ENCODE results near the gene CYB561D1. TPM values are rescaled to one million over a fixed set of nuclear protein-coding genes. Genes with fewer than 3 reads are reported as not detected.

The CYB561D1 gene
- total RNA-seq, 1 donor from 2014 or later, result 10.2 TPM

- H3K4me3 Mint-ChIP-seq (ENCODE audit: unreplicated experiment), result no peak overlapping the region
- no peak for DNase-seq (ENCODE audit: extremely low spot score, unreplicated experiment)
- H3K9me3 Mint-ChIP-seq (ENCODE audit: unreplicated experiment), result no peaks in the 10 kb centered on the region
- no peaks in the 10 kb centered on the region for H3K4me1 Mint-ChIP-seq (ENCODE audit: unreplicated experiment)
- H3K27me3 Mint-ChIP-seq (ENCODE audit: unreplicated experiment), result peaks cover 78% of the 10 kb centered on the region
- H3K36me3 Mint-ChIP-seq (ENCODE audit: unreplicated experiment), result no peaks in the 10 kb centered on the region
- no peak for TF ChIP-seq CTCF (IDR thresholded peaks at IDR 0.05)
- H3K27ac Mint-ChIP-seq (ENCODE audit: unreplicated experiment), result no peak overlapping the region
These were observed 19.2 kb upstream of the CYB561D1 start for GRCh38 chr1:109474697-109475096.

- Mint-ChIP-seq H3K4me3 (ENCODE audit: unreplicated experiment) (no peak overlapping the region), H3K27ac (ENCODE audit: unreplicated experiment) (no peak overlapping the region), H3K36me3 (ENCODE audit: unreplicated experiment) (no peaks in the 10 kb centered on the region), H3K9me3 (ENCODE audit: unreplicated experiment) (no peaks in the 10 kb centered on the region), H3K4me1 (ENCODE audit: unreplicated experiment) (no peaks in the 10 kb centered on the region), H3K27me3 (ENCODE audit: unreplicated experiment) (peaks cover 79% of the 10 kb centered on the region)
- TF ChIP-seq CTCF (IDR thresholded peaks at IDR 0.05), result no peak
- no peak for DNase-seq (ENCODE audit: extremely low spot score, unreplicated experiment)
These were observed 18.6 kb upstream of the CYB561D1 start for GRCh38 chr1:109475261-109475660.

- Mint-ChIP-seq H3K27ac (ENCODE audit: unreplicated experiment) (no peak overlapping the region), H3K27me3 (ENCODE audit: unreplicated experiment) (peaks cover 77% of the 10 kb centered on the region), H3K4me3 (ENCODE audit: unreplicated experiment) (no peak overlapping the region), H3K9me3 (ENCODE audit: unreplicated experiment) (no peaks in the 10 kb centered on the region), H3K4me1 (ENCODE audit: unreplicated experiment) (no peaks in the 10 kb centered on the region), H3K36me3 (ENCODE audit: unreplicated experiment) (no peaks in the 10 kb centered on the region)
- TF ChIP-seq CTCF (IDR thresholded peaks at IDR 0.05), result no peak
- no peak for DNase-seq (ENCODE audit: extremely low spot score, unreplicated experiment)
These were observed 17.1 kb upstream of the CYB561D1 start for GRCh38 chr1:109476825-109477224.

GRCh38 chr1:109477821-109478220 is 16.1 kb upstream of the CYB561D1 start:
- Mint-ChIP-seq H3K36me3 (ENCODE audit: unreplicated experiment) (no peaks in the 10 kb centered on the region), H3K9me3 (ENCODE audit: unreplicated experiment) (no peaks in the 10 kb centered on the region), H3K4me1 (ENCODE audit: unreplicated experiment) (peaks cover 1% of the 10 kb centered on the region), H3K4me3 (ENCODE audit: unreplicated experiment) (no peak overlapping the region), H3K27me3 (ENCODE audit: unreplicated experiment) (peaks cover 74% of the 10 kb centered on the region), H3K27ac (ENCODE audit: unreplicated experiment) (no peak overlapping the region)
- no peak for DNase-seq (ENCODE audit: extremely low spot score, unreplicated experiment)
- no peak for TF ChIP-seq CTCF (IDR thresholded peaks at IDR 0.05)

- no peak for DNase-seq (ENCODE audit: extremely low spot score, unreplicated experiment)
- H3K4me1 Mint-ChIP-seq (ENCODE audit: unreplicated experiment), result peaks cover 8% of the 10 kb centered on the region
- no peak overlapping the region for H3K27ac Mint-ChIP-seq (ENCODE audit: unreplicated experiment)
- no peak for TF ChIP-seq CTCF (IDR thresholded peaks at IDR 0.05)
- no peaks in the 10 kb centered on the region for H3K9me3 Mint-ChIP-seq (ENCODE audit: unreplicated experiment)
- H3K36me3 Mint-ChIP-seq (ENCODE audit: unreplicated experiment), result no peaks in the 10 kb centered on the region
- H3K27me3 Mint-ChIP-seq (ENCODE audit: unreplicated experiment), result peaks cover 65% of the 10 kb centered on the region
- H3K4me3 Mint-ChIP-seq (ENCODE audit: unreplicated experiment), result no peak overlapping the region
These were observed 15.1 kb upstream of the CYB561D1 start for GRCh38 chr1:109478806-109479205.
